GM23338 (cell line): ENCODE measurements around the gene MTHFR. TPM values are rescaled to one million over a fixed set of nuclear protein-coding genes. Genes with fewer than 3 reads are reported as not detected.

Source experiments
- ATAC-seq: fragments of 200-7000 bp; cut with Tn5 transposase; 3 replicates; pipeline ENCODE4 v1.9.1; 2020
- DNase-seq: peaks from one replicate; pipeline ENCODE4 v3.0.0-alpha.2; 2015; ENCODE audit warnings: low spot score
- H2AFZ ChIP-seq: fragments of 200-600 bp; sonication (generic); 2 replicates; pipeline ENCODE4 v1.8.0; 2016; ENCODE audit warnings: antibody characterized with exemption, mild to moderate bottlenecking, moderate library complexity
- H3F3A ChIP-seq: fragments of 200-600 bp; sonication (generic); replicated peaks from 2 replicates; pipeline ENCODE4 v1.8.0; 2017; ENCODE audit warnings: antibody characterized with exemption, mixed run types, low read depth
- H3K27ac ChIP-seq: fragments of 200-600 bp; sonication (generic); 2 replicates; pipeline ENCODE4 v1.6.1; 2016; ENCODE audit warnings: low read depth
- H3K27me3 ChIP-seq: fragments of 200-600 bp; sonication (generic); 2 replicates; pipeline ENCODE4 v1.8.0; 2016; ENCODE audit warnings: mild to moderate bottlenecking, mixed run types, moderate library complexity; ENCODE audit not compliant: insufficient read depth
- H3K36me3 ChIP-seq: fragments of 200-600 bp; sonication (generic); 2 replicates; pipeline ENCODE4 v1.8.0; 2016; ENCODE audit warnings: mild to moderate bottlenecking; ENCODE audit not compliant: insufficient read depth
- H3K4me1 ChIP-seq: fragments of 200-600 bp; sonication (generic); 2 replicates; pipeline ENCODE4 v1.8.0; 2016; ENCODE audit warnings: mild to moderate bottlenecking, moderate library complexity; ENCODE audit not compliant: insufficient read depth
- H3K4me2 ChIP-seq: fragments of 200-600 bp; sonication (generic); 2 replicates; pipeline ENCODE4 v1.7.1; 2017; ENCODE audit warnings: mixed run types
- H3K4me3 ChIP-seq: fragments of 200-600 bp; sonication (generic); 2 replicates; pipeline ENCODE4 v1.6.1; 2016; ENCODE audit warnings: mixed run types
- H3K79me2 ChIP-seq: fragments of 200-600 bp; sonication (generic); replicated peaks from 2 replicates; pipeline ENCODE4 v1.8.0; 2017; ENCODE audit warnings: mild to moderate bottlenecking; ENCODE audit not compliant: insufficient read depth
- H3K9me2 ChIP-seq: fragments of 200-600 bp; sonication (generic); 2 replicates; pipeline ENCODE4 v1.8.0; 2017; ENCODE audit not compliant: insufficient read depth
- H4K20me1 ChIP-seq: fragments of 200-600 bp; sonication (generic); replicated peaks from 2 replicates; pipeline ENCODE4 v1.8.0; 2017; ENCODE audit warnings: mild to moderate bottlenecking; ENCODE audit not compliant: insufficient read depth
- H3K27ac Mint-ChIP-seq: 2 replicates; pipeline ENCODE4 v1.8.0; 2020; ENCODE audit warnings: inconsistent platforms, mild to moderate bottlenecking, moderate library complexity, mixed read lengths
- H3K27me3 Mint-ChIP-seq: 3 replicates; pipeline ENCODE4 v1.8.0; 2022; ENCODE audit warnings: low read depth, mild to moderate bottlenecking, moderate library complexity, mixed read lengths, inconsistent platforms; ENCODE audit not compliant: insufficient read depth, poor library complexity
- H3K36me3 Mint-ChIP-seq: 3 replicates; pipeline ENCODE4 v1.8.0; 2021; ENCODE audit warnings: low read depth, mild to moderate bottlenecking, inconsistent platforms, moderate library complexity, mixed read lengths
- H3K4me1 Mint-ChIP-seq: 3 replicates; pipeline ENCODE4 v1.8.0; 2020; ENCODE audit warnings: mild to moderate bottlenecking, inconsistent platforms, mixed read lengths
- H3K4me3 Mint-ChIP-seq: 3 replicates; pipeline ENCODE4 v1.8.0; 2021; ENCODE audit warnings: moderate library complexity, mild to moderate bottlenecking, inconsistent platforms, mixed read lengths
- H3K9me3 Mint-ChIP-seq: 3 replicates; pipeline ENCODE4 v1.8.0; 2020; ENCODE audit warnings: moderate library complexity, mild to moderate bottlenecking, inconsistent platforms, mixed read lengths
- CREB1 ChIP-seq: fragments of 250-450 bp; sonication (Bioruptor Pico); IDR thresholded peaks from 2 replicates; pipeline ENCODE4 v1.5.0; 2020; ENCODE audit warnings: low read depth, mild to moderate bottlenecking, moderate library complexity
- POLR2AphosphoS5 ChIP-seq: IDR thresholded peaks from 2 replicates; pipeline ENCODE4 v1.6.1; 2016; ENCODE audit warnings: antibody characterized with exemption, low read depth
- STAT1 ChIP-seq: IDR thresholded peaks from one replicate; pipeline ENCODE4 v1.6.1; 2016; ENCODE audit warnings: antibody characterized with exemption; ENCODE audit not compliant: unreplicated experiment
- ZNF331 ChIP-seq: fragments of 250-450 bp; sonication (Bioruptor Pico); IDR thresholded peaks from 2 replicates; pipeline ENCODE4 v1.5.0; 2020; ENCODE audit warnings: low read depth, mild to moderate bottlenecking, moderate library complexity
- polyA plus RNA-seq: library from polyadenylated mRNA; unstranded; fragments of >200 nt; fragmentation: Nextera tagmentation; extraction: Ambion mirVana; gene quantifications from 2 replicates; pipeline ENCODE4 v1.2.1, GENCODE V29; 2016
- total RNA-seq: library from RNA; depleted of rRNA; stranded (reverse); fragments of >200 nt; shearing (Covaris generic); gene quantifications from 2 replicates; pipeline ENCODE4 v1.2.3, GENCODE V29; 2014
- TF ChIP-seq, protein P1 (sequence below): IDR thresholded peaks from one replicate; pipeline ENCODE4 v1.6.1; 2018; ENCODE audit warnings: antibody characterized with exemption; ENCODE audit not compliant: unreplicated experiment
- TF ChIP-seq, protein P2 (sequence below): fragments of 250-450 bp; sonication (Bioruptor Pico); IDR thresholded peaks from 2 replicates; pipeline ENCODE4 v1.5.0; 2020; ENCODE audit warnings: mild to moderate bottlenecking, moderate library complexity
- TF ChIP-seq, protein P3 (sequence below), 2 experiments: fragments of 200-600 bp in 1 of 2; sonication (generic) in 1 of 2; conservative IDR thresholded peaks; 2 replicates each; pipeline versions ENCODE4 v1.5.1 to v1.6.1; 2016 to 2017; ENCODE audit warnings: antibody characterized with exemption in 2 of 2, low read depth in 2 of 2, mild to moderate bottlenecking in 2 of 2, moderate library complexity in 1 of 2

Gene MTHFR
- total and polyA plus RNA-seq, 2 experiments from 2014 or later: 6.9 to 21.6 TPM

DNA sequence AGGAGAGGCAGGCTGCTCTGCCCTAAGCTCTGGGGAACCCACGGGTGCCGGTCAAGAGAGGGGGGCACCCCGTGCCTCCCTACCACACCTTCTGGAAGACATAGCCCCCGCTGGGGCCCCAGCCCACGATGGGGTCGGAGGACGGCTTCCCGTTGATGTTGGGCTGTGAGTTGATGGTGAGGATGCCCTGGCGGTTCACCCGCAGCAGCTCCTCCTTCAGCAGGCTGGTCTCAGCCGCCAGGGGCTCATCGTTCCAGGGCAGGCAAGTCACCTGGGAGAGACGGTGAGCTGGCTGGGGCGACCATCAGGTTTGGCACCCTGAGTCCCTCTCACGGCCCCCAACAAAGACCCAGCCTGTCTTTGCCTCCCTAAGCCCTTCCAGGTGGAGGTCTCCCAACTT, 11.9 kb downstream of the MTHFR start:
- no peak for ATAC-seq
- H3K4me2 ChIP-seq: no peak overlapping the region

More for the DNA sequence above, 11.9 kb downstream of the MTHFR start:
- no peak for TF ChIP-seq STAT1
- no peak for TF ChIP-seq CREB1 (CRISPR knock-in tag)
- TF ChIP-seq, protein P1, sequence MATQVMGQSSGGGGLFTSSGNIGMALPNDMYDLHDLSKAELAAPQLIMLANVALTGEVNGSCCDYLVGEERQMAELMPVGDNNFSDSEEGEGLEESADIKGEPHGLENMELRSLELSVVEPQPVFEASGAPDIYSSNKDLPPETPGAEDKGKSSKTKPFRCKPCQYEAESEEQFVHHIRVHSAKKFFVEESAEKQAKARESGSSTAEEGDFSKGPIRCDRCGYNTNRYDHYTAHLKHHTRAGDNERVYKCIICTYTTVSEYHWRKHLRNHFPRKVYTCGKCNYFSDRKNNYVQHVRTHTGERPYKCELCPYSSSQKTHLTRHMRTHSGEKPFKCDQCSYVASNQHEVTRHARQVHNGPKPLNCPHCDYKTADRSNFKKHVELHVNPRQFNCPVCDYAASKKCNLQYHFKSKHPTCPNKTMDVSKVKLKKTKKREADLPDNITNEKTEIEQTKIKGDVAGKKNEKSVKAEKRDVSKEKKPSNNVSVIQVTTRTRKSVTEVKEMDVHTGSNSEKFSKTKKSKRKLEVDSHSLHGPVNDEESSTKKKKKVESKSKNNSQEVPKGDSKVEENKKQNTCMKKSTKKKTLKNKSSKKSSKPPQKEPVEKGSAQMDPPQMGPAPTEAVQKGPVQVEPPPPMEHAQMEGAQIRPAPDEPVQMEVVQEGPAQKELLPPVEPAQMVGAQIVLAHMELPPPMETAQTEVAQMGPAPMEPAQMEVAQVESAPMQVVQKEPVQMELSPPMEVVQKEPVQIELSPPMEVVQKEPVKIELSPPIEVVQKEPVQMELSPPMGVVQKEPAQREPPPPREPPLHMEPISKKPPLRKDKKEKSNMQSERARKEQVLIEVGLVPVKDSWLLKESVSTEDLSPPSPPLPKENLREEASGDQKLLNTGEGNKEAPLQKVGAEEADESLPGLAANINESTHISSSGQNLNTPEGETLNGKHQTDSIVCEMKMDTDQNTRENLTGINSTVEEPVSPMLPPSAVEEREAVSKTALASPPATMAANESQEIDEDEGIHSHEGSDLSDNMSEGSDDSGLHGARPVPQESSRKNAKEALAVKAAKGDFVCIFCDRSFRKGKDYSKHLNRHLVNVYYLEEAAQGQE: no peak
- TF ChIP-seq, protein P2, sequence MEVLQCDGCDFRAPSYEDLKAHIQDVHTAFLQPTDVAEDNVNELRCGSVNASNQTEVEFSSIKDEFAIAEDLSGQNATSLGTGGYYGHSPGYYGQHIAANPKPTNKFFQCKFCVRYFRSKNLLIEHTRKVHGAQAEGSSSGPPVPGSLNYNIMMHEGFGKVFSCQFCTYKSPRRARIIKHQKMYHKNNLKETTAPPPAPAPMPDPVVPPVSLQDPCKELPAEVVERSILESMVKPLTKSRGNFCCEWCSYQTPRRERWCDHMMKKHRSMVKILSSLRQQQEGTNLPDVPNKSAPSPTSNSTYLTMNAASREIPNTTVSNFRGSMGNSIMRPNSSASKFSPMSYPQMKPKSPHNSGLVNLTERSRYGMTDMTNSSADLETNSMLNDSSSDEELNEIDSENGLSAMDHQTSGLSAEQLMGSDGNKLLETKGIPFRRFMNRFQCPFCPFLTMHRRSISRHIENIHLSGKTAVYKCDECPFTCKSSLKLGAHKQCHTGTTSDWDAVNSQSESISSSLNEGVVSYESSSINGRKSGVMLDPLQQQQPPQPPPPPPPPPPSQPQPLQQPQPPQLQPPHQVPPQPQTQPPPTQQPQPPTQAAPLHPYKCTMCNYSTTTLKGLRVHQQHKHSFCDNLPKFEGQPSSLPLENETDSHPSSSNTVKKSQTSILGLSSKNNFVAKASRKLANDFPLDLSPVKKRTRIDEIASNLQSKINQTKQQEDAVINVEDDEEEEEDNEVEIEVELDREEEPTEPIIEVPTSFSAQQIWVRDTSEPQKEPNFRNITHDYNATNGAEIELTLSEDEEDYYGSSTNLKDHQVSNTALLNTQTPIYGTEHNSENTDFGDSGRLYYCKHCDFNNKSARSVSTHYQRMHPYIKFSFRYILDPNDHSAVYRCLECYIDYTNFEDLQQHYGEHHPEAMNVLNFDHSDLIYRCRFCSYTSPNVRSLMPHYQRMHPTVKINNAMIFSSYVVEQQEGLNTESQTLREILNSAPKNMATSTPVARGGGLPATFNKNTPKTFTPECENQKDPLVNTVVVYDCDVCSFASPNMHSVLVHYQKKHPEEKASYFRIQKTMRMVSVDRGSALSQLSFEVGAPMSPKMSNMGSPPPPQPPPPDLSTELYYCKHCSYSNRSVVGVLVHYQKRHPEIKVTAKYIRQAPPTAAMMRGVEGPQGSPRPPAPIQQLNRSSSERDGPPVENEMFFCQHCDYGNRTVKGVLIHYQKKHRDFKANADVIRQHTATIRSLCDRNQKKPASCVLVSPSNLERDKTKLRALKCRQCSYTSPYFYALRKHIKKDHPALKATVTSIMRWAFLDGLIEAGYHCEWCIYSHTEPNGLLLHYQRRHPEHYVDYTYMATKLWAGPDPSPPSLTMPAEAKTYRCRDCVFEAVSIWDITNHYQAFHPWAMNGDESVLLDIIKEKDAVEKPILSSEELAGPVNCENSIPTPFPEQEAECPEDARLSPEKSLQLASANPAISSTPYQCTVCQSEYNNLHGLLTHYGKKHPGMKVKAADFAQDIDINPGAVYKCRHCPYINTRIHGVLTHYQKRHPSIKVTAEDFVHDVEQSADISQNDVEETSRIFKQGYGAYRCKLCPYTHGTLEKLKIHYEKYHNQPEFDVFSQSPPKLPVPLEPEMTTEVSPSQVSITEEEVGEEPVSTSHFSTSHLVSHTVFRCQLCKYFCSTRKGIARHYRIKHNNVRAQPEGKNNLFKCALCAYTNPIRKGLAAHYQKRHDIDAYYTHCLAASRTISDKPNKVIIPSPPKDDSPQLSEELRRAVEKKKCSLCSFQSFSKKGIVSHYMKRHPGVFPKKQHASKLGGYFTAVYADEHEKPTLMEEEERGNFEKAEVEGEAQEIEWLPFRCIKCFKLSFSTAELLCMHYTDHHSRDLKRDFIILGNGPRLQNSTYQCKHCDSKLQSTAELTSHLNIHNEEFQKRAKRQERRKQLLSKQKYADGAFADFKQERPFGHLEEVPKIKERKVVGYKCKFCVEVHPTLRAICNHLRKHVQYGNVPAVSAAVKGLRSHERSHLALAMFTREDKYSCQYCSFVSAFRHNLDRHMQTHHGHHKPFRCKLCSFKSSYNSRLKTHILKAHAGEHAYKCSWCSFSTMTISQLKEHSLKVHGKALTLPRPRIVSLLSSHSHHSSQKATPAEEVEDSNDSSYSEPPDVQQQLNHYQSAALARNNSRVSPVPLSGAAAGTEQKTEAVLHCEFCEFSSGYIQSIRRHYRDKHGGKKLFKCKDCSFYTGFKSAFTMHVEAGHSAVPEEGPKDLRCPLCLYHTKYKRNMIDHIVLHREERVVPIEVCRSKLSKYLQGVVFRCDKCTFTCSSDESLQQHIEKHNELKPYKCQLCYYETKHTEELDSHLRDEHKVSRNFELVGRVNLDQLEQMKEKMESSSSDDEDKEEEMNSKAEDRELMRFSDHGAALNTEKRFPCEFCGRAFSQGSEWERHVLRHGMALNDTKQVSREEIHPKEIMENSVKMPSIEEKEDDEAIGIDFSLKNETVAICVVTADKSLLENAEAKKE (CRISPR knock-in tag): no peak
- TF ChIP-seq, protein P3, sequence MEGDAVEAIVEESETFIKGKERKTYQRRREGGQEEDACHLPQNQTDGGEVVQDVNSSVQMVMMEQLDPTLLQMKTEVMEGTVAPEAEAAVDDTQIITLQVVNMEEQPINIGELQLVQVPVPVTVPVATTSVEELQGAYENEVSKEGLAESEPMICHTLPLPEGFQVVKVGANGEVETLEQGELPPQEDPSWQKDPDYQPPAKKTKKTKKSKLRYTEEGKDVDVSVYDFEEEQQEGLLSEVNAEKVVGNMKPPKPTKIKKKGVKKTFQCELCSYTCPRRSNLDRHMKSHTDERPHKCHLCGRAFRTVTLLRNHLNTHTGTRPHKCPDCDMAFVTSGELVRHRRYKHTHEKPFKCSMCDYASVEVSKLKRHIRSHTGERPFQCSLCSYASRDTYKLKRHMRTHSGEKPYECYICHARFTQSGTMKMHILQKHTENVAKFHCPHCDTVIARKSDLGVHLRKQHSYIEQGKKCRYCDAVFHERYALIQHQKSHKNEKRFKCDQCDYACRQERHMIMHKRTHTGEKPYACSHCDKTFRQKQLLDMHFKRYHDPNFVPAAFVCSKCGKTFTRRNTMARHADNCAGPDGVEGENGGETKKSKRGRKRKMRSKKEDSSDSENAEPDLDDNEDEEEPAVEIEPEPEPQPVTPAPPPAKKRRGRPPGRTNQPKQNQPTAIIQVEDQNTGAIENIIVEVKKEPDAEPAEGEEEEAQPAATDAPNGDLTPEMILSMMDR (conservative IDR thresholded peaks at IDR 0.05; ENCODE audit: low read depth in 2 of 2): no peak
- no peak for TF ChIP-seq POLR2AphosphoS5
- no peak for TF ChIP-seq ZNF331
- Mint-ChIP-seq H3K4me1 (no peaks in the 10 kb centered on the region), H3K27me3 (peaks cover 7% of the 10 kb centered on the region), H3K36me3 (peaks cover 28% of the 10 kb centered on the region), H3K27ac (no peak overlapping the region), H3K4me3 (no peak overlapping the region), H3K9me3 (no peaks in the 10 kb centered on the region)
- Histone ChIP-seq H3K27me3 (no peaks in the 10 kb centered on the region), H3K27ac (no peak overlapping the region), H3K79me2 (no peaks in the 10 kb centered on the region), H2AFZ (no peak overlapping the region), H3K4me1 (0 out of 2 replicates have a peak, but pooled peaks cover 3% of the 10 kb centered on the region), H3K9me2 (no peaks in the 10 kb centered on the region), H4K20me1 (no peaks in the 10 kb centered on the region; the same call in none of the 2 replicates), H3K4me3 (no peak overlapping the region), H3F3A (no peaks in the 10 kb centered on the region; the same call in 1 of the 2 replicates), H3K36me3 (no peaks in the 10 kb centered on the region)
- DNase-seq: no peak
